Nephron (organoid): Measurements from ENCODE around the gene ATF5.
A peak's percentile ranks its signal among the peaks of the same experiment; 100 is the strongest.

Experiments
- H3K27ac Mint-ChIP-seq, 3 experiments: 2 replicates each; pipeline ENCODE4 v1.8.0; 2020; ENCODE audit warnings: mixed read lengths in 3 of 3, mild to moderate bottlenecking in 2 of 3, moderate library complexity in 1 of 3
- H3K27me3 Mint-ChIP-seq: 2 replicates; pipeline ENCODE4 v1.8.0; 2021; ENCODE audit warnings: low read depth, mild to moderate bottlenecking, moderate library complexity, mixed read lengths
- H3K36me3 Mint-ChIP-seq: 2 replicates; pipeline ENCODE4 v1.8.0; 2020; ENCODE audit warnings: low read depth, mixed read lengths
- H3K4me1 Mint-ChIP-seq: 2 replicates; pipeline ENCODE4 v1.8.0; 2020; ENCODE audit warnings: mixed read lengths
- H3K4me3 Mint-ChIP-seq, 3 experiments: 2 replicates each; pipeline ENCODE4 v1.8.0; 2020; ENCODE audit warnings: mild to moderate bottlenecking in 3 of 3, mixed read lengths in 3 of 3, moderate library complexity in 2 of 3
- H3K9me3 Mint-ChIP-seq: 2 replicates; pipeline ENCODE4 v1.8.0; 2020; ENCODE audit warnings: mixed read lengths
- CTCF ChIP-seq, 3 experiments: fragments of 200-600 bp; sonication (generic); IDR thresholded peaks; one replicate each; pipeline ENCODE4 v1.5.0; 2021; ENCODE audit warnings: antibody characterized with exemption in 3 of 3; ENCODE audit not compliant: unreplicated experiment in 3 of 3

ATF5 gene

GRCh38 chr19:49887665-49888509, 41.1 kb upstream of the ATF5 start:
- peaks cover 29% of the 10 kb centered on the region for H3K36me3 Mint-ChIP-seq
- no peak for TF ChIP-seq CTCF (IDR thresholded peaks at IDR 0.05; ENCODE audit: unreplicated experiment in 3 of 3)
- H3K27me3 Mint-ChIP-seq = peaks cover 25% of the 10 kb centered on the region
- H3K4me1 Mint-ChIP-seq = no peaks in the 10 kb centered on the region
- H3K9me3 Mint-ChIP-seq = no peaks in the 10 kb centered on the region
- no peak overlapping the region for H3K4me3 Mint-ChIP-seq
- H3K27ac Mint-ChIP-seq = no peak overlapping the region

GRCh38 chr19:49888510-49888824, 40.5 kb upstream of the ATF5 start:
- TF ChIP-seq CTCF (IDR thresholded peaks at IDR 0.05; ENCODE audit: unreplicated experiment in 3 of 3) = no peak
- Mint-ChIP-seq H3K27ac (no peak overlapping the region), H3K4me3 (no peak overlapping the region), H3K9me3 (no peaks in the 10 kb centered on the region), H3K27me3 (peaks cover 27% of the 10 kb centered on the region), H3K36me3 (peaks cover 24% of the 10 kb centered on the region), H3K4me1 (no peaks in the 10 kb centered on the region)

GRCh38 chr19:49889038-49889686, 39.8 kb upstream of the ATF5 start:
- TF ChIP-seq CTCF (IDR thresholded peaks at IDR 0.05; ENCODE audit: unreplicated experiment in 3 of 3) = no peak
- H3K27me3 Mint-ChIP-seq = peaks cover 27% of the 10 kb centered on the region
- no peaks in the 10 kb centered on the region for H3K9me3 Mint-ChIP-seq
- H3K36me3 Mint-ChIP-seq = peaks cover 19% of the 10 kb centered on the region
- no peak overlapping the region for H3K4me3 Mint-ChIP-seq
- H3K27ac Mint-ChIP-seq = no peak overlapping the region
- H3K4me1 Mint-ChIP-seq = no peaks in the 10 kb centered on the region

- Mint-ChIP-seq H3K9me3 (no peaks in the 10 kb centered on the region), H3K27me3 (peaks cover 27% of the 10 kb centered on the region), H3K4me3 (peak overlapping the region; percentile 46 to 65 (median 62)), H3K27ac (no peak overlapping the region), H3K4me1 (no peaks in the 10 kb centered on the region), H3K36me3 (peaks cover 13% of the 10 kb centered on the region)
- peak; percentile 68 to 79 (median 69) for TF ChIP-seq CTCF (IDR thresholded peaks at IDR 0.05; ENCODE audit: unreplicated experiment in 3 of 3)
These were observed 39.2 kb upstream of the ATF5 start for GRCh38 chr19:49889687-49890348.

GRCh38 chr19:49890349-49891311, 38.4 kb upstream of the ATF5 start:
- H3K27me3 Mint-ChIP-seq = peaks cover 27% of the 10 kb centered on the region
- H3K36me3 Mint-ChIP-seq = peaks cover 6% of the 10 kb centered on the region
- no peaks in the 10 kb centered on the region for H3K9me3 Mint-ChIP-seq
- H3K4me1 Mint-ChIP-seq = no peaks in the 10 kb centered on the region
- H3K4me3 Mint-ChIP-seq = peak overlapping the region; percentile 46 to 65 (median 62)
- TF ChIP-seq CTCF (IDR thresholded peaks at IDR 0.05; ENCODE audit: unreplicated experiment in 3 of 3) = peak in 1 of 3 experiments; percentile 47
- no peak overlapping the region for H3K27ac Mint-ChIP-seq
